Activated gamma-delta T cell treated with Interleukin-2 at 50 U/mL for 16 hours (primary cell): ENCODE measurements around the gene CDC14B.
"Not testable (repeated sequence)": the region's sequence is repeated elsewhere in the genome, so short reads cannot be mapped to it uniquely, and the experiment has no call there.

Experiments used
- DNase-seq: peaks from one replicate; pipeline ENCODE4 v3.0.0-alpha.2; 2020

Gene CDC14B

GRCh38 chr9:96619491-96620180 is at the start of gene CDC14B:
Gene CDC14B, minus strand, starts transcription at chr9:96619843. Its CDS starts 465 bp downstream, at chr9:96619378.
- DNase-seq: peak; percentile 33

- no peak for DNase-seq
Measured at GRCh38 chr9:96668868-96669534, 49.4 kb upstream of the CDC14B start.

- no peak for DNase-seq
Measured at GRCh38 chr9:96667363-96667728, 47.7 kb upstream of the CDC14B start.

GRCh38 chr9:96666653-96667362 is 47.2 kb upstream of the CDC14B start:
- DNase-seq: not testable (repeated sequence)

GRCh38 chr9:96665789-96666188 is 46.1 kb upstream of the CDC14B start:
- DNase-seq: no peak

- DNase-seq: no peak
Measured at GRCh38 chr9:96663506-96664120, 44.0 kb upstream of the CDC14B start.

- no peak for DNase-seq
Measured at GRCh38 chr9:96661711-96662110, 42.1 kb upstream of the CDC14B start.

- DNase-seq: no peak
Measured at GRCh38 chr9:96660692-96661248, 41.1 kb upstream of the CDC14B start.

GRCh38 chr9:96655198-96655851 is 35.7 kb upstream of the CDC14B start, which contains the start of gene PRXL2C:
Gene PRXL2C, minus strand, starts transcription at chr9:96655317. Its CDS starts 36 bp downstream, at chr9:96655281.
- DNase-seq: peak; percentile 71

- DNase-seq: peak; percentile 64
Measured at GRCh38 chr9:96654450-96655197, 35.0 kb upstream of the CDC14B start.

GRCh38 chr9:96651626-96652025 is 32.0 kb upstream of the CDC14B start:
- DNase-seq: no peak

GRCh38 chr9:96649620-96650324 is 30.1 kb upstream of the CDC14B start:
- DNase-seq: no peak

- DNase-seq: no peak
Measured at GRCh38 chr9:96646081-96646991, 26.7 kb upstream of the CDC14B start.

- no peak for DNase-seq
Measured at GRCh38 chr9:96644137-96644536, 24.5 kb upstream of the CDC14B start.

- DNase-seq: no peak
Measured at GRCh38 chr9:96641514-96641913, 21.9 kb upstream of the CDC14B start.

GRCh38 chr9:96638606-96639364 is 19.1 kb upstream of the CDC14B start:
- no peak for DNase-seq

GRCh38 chr9:96636368-96636767 is 16.7 kb upstream of the CDC14B start:
- DNase-seq: no peak

- not testable (repeated sequence) for DNase-seq
Measured at GRCh38 chr9:96633579-96633978, 13.9 kb upstream of the CDC14B start.

GRCh38 chr9:96626912-96627311 is 7.3 kb upstream of the CDC14B start:
- no peak for DNase-seq
